ENCODE data around the gene SPOCD1.

DNA sequence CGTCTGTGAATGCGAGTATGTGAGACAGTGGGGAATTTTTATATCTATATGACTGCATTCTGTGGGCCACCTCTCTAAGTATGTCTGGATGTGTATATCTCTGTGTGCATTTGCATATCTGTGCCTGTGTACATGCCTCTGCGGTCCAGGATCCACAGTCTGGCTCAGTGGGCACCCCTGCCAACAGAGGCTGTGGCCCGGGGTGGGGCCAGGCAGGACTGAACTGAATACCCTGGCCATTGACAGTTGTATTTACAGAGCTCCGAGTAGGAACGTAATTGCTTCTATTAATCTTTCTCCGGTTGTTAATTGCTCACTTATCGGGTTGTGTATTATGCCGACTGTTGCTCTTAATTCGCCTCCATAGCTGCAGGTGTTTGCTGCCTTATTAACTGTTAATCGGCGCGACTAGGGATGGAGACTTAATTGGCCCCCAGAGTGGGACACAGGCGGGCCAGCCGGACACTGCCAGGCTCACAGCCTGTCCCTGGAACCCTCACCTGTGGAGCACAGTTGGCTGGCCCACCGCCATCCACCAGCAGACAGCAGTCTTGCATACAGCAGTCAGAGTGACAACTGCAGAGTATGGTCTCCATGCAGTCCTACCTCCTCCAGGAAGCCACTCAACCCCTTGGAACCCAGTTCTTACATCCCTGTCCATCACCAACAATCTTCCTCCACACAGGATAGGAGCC lies 29.3 kb downstream of the SPOCD1 start:
- TF ChIP-seq POLR2AphosphoS5 (IDR thresholded peaks at IDR 0.05) (no peak), CTCF (IDR thresholded peaks at IDR 0.05) (no peak), EP300 (IDR thresholded peaks at IDR 0.05; ENCODE audit: low read depth) (no peak)

Measured in transverse colon (tissue), 4 donors.